Motor neuron (in vitro differentiated cells): ENCODE results near the gene TMEM14B. TPM values are rescaled to one million over a fixed set of nuclear protein-coding genes. Genes with fewer than 3 reads are reported as not detected.
"Not testable (repeated sequence)": the region's sequence is repeated elsewhere in the genome, so short reads cannot be mapped to it uniquely, and the experiment has no call there.

ENCODE experiments used
- ATAC-seq, 8 experiments: fragments of 200-7000 bp; cut with Tn5 transposase; replicated peaks in 6 of 8; 2 replicates each; pipeline ENCODE4 v1.8.0; 2021; ENCODE audit warnings: mild to moderate bottlenecking in 8 of 8, moderate library complexity in 8 of 8
- H3K27ac ChIP-seq, 2 donors: fragments of 250-450 bp; sonication (Bioruptor Pico); 2 replicates each; pipeline ENCODE4 v1.9.0; 2021; ENCODE audit warnings: antibody characterized with exemption in 2 of 2, mild to moderate bottlenecking in 2 of 2, moderate library complexity in 1 of 2
- H3K4me1 ChIP-seq, 2 donors: fragments of 250-450 bp; sonication (Bioruptor Pico); replicated peaks in 1 of 2; 2 replicates each; pipeline ENCODE4 v1.6.1; 2021; ENCODE audit warnings: antibody characterized with exemption in 2 of 2, mild to moderate bottlenecking in 2 of 2, moderate library complexity in 1 of 2
- H3K4me3 ChIP-seq, 5 donors: fragments of 250-450 bp; sonication (Bioruptor Pico); 2 replicates each; pipeline ENCODE4 v1.9.0; 2021; ENCODE audit warnings: antibody characterized with exemption in 5 of 5, mild to moderate bottlenecking in 5 of 5, moderate library complexity in 4 of 5
- WGBS, 10 experiments: fragments of 450-650 bp; shearing (Covaris generic); methylation state at CpG; one replicate each; pipeline ENCODE4 v1.0.0; 2022; 5-methylcytosine and 5-hydroxymethylcytosine counted together
- in situ Hi-C, 9 experiments: fragments of 400-800 bp; cut with MboI; loops; one replicate each; pipeline ENCODE4 v1.15.0; 2021; ENCODE audit warnings: low sequenced_read_pairs in 9 of 9, low pct_unique_long_range_greater_than_20kb in 2 of 9; ENCODE audit not compliant: unreplicated experiment in 9 of 9
- total RNA-seq, 8 experiments: library from RNA; unstranded; fragments of 300-600 nt; gene quantifications; 2 replicates each; pipeline versions ENCODE4 v1.2.3 to v1.2.4, GENCODE V29; 2022

Gene TMEM14B
- total RNA-seq, result 100 to 1,000 TPM in 4 of 8 experiments, 10 to 100 TPM in 4; 63.6 to 133 (median 99.1) TPM

DNA sequence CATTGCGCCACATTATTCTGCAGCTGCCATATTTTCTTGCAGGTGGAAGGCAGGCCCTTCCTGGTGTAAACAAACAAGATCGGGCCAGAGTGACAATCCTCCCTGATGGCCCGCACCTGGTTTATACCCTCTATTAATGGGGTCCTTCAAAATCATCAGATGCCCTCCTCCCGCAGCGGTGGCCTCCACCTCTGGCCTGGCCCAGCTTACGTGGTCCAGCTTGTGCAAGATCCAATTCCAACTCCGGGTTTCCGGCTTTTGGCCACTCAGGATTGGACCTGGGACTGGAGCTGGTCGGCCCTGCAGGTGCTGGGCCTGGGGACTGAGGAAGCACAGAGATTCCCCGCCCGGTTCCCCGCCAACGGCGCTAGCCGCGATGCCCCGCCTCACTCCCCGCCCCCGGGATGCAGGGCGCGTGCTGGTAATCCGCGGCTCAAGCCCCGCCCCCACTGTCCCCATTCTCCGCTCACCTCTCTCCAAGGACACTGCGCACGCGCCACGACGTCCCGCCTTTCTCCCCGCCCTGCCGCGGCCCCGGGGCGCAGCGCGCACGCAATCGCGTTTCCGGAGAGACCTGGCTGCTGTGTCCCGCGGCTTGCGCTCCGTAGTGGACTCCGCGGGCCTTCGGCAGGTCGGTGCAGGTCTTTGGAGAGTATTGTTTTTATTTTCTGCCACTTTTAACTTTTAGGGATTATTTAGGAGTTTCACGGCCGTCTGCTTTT, at the start of gene TMEM14B:
Gene TMEM14B, plus strand, starts transcription at position 555 of the 722 bp plus-strand sequence. CDS start 1,441 bp downstream, outside the sequence.
- in situ Hi-C loops, result no loop called here
- ATAC-seq, result peak; percentile 83 to 99 (median 98)
- peak within 1 kb of the TSS; percentile 49 to 75 (median 61) for H3K4me3 ChIP-seq
- peaks cover 18 to 24% of the 10 kb centered on the region in 2 donors for H3K4me1 ChIP-seq
- WGBS, 10 experiments, result 0 to 24% (median 16%) methylated on average over 1 to 18 of the region's 52 CpGs; no CpG with 5 or more reads in 4 of the 10 experiments
- peak within 1 kb of the TSS; percentile 85 to 89 for H3K27ac ChIP-seq

DNA sequence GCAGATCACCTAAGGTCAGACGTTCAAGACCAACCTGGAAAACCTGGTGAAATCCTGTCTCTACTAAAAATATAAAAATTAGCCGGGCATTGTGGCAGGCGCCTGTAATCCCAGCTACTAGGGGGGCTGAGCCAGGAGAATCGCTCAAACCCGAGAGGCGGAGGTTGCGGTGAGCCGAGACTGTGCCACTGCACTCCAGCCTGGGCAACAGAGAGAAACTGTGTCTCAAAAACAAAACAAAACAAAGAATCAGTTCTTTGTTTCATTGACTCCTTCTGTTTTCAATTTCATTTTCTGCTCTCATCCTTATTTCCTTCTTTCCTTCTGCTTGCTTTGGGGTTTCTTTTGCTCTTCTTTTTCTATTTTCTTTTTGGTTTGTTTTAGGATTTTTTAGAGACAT, 33.6 kb upstream of the TMEM14B start:
- Histone ChIP-seq H3K4me1 (no peaks in the 10 kb centered on the region), H3K27ac (no peak overlapping the region), H3K4me3 (no peak overlapping the region)
- in situ Hi-C loops, result no loop called here
- WGBS, 10 experiments, result 33 to 92% (median 80%) methylated on average over 1 to 8 of the region's 8 CpGs
- no peak for ATAC-seq

DNA sequence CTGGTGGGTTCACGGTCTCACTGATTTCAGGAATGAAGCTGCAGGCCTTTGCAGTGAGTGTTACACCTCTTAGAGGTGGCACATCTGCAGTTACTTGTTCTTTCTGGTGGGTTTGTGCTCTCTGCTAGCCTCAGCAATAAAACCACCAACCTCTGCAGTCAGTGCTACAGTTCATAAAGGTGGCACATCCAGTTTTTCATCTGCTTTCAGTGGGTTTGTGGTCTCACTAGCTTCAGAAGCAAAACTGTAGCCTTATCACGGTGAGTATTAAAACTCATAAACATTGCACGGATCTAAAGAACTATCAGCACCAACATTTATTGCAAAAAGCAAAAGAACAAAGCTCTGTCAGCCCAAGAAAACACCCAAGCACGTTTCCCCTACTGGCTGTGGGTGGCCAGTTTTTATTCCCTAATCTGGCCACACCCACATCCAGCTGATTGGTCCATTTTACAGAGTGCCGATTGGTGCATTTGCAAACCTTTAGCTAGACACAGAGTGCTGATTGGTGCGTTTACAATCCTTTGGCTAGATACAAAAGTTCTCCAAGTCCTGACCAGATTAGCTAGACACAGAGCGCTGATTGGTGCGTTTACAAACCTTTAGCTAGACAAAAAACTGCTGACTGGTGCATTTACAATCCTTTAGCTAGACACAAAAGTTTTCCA, 28.2 kb upstream of the TMEM14B start:
- in situ Hi-C loops, result no loop called here
- Histone ChIP-seq H3K27ac (no peak overlapping the region), H3K4me1 (peaks cover 14 to 16% of the 10 kb centered on the region in 2 donors), H3K4me3 (no peak overlapping the region)
- WGBS, 10 experiments, result 65 to 100% (median 81%) methylated on average over 1 to 7 of the region's 8 CpGs
- ATAC-seq, result peak in 2 of 8 experiments; percentile 1

DNA sequence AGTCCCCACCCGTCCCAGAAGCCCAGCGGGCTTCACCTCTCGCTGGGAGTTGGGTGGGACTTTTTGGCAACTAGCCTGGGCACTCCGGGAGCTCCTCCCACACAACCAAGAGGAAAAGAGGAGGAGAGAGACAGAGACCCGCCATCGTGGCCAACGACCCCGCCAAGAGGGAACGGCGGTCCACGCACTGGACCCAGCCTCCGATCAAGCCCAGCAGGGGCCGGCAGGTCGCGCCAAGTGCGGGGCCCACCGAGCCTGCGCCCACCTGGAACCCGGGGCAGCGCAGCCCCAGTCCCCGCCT, 27.7 kb upstream of the TMEM14B start:
- Histone ChIP-seq H3K4me1 (peaks cover 14 to 16% of the 10 kb centered on the region in 2 donors), H3K27ac (no peak overlapping the region), H3K4me3 (no peak overlapping the region)
- WGBS, 10 experiments, result 95% methylated on average over 4 of the region's 21 CpGs; no CpG with 5 or more reads in 9 of the 10 experiments
- in situ Hi-C loops, result no loop called here
- peak in 2 of 8 experiments; percentile 3 to 10 for ATAC-seq

DNA sequence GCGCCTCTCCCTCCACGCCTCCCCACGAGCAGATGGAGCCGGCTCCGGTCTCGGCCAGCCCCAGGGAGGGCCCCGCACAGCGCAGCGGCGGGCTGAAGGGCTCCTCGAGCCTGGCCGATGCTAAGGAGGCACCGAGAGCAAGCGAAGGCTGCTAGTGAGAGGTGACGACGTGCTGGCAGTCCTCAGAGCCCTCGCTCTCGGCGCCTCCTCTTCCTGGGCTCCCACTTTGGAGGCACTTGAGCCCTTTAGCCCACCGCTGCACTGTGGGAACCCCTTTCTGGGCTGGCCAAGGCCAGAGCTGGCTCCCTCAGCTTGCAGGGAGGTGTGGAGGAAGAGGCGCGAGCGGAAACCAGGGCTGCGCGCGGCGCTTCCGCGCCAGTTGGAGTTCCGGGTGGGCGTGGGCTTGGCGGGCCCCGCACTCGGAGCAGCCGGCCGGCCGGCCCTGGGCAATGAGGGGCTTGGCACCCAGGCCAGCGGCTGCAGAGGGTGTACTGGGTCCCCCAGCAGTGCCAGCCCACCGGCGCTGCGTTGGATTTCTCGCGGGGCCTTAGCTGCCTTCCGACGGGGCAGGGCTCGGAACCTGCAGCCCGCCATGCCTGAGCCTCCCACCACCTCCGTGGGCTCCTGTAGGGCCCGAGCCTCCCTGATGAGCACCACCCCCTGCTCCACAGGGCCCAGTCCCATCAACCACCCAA, 27.2 kb upstream of the TMEM14B start:
- WGBS, 10 experiments, result 0 to 100% (median 100%) methylated on average over 2 to 7 of the region's 49 CpGs; no CpG with 5 or more reads in 7 of the 10 experiments
- Histone ChIP-seq H3K4me1 (peaks cover 14 to 16% of the 10 kb centered on the region in 2 donors), H3K27ac (no peak overlapping the region), H3K4me3 (no peak overlapping the region)
- peak in 2 of 8 experiments; percentile 22 to 25 for ATAC-seq
- in situ Hi-C loops, result no loop called here

DNA sequence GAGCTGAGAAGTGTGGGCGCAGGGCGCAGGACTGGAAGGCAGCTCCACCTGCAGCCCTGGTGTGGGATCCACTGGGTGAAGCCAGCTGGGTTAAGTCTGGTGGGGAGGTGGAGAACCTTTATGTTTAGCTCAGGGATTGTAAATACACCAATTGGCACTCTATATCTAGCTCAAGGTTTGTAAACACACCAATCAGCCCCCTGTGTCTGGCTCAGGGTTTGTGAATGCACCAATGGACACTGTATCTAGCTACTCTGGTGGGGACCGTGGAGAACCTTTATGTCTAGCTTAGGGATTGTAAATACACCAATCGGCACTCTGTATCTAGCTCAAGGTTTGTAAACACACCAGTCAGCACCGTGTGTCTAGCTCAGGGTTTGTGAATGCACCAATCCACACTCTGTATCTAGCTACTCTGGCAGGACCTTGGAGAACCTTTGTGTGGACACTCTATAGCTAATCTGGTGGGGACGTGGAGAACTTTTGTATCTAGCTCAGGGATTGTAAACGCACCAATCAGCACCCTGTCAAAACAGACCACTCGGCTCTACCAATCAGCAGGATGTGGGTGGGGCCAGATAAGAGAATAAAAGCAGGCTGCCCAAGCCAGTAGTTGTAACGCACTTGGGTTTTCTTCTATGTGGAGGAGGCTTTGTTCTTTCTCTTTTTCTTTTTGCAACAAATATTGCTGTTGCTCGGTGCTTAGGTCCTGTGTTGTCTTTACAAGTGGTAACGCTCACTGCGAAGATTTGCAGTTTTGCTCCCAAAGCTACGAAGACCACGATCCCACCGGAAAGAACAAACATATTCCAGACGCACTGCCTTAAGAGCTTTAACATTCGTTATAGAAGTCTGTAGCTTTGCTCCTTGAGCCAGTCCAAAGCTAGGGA, 26.4 kb upstream of the TMEM14B start:
- H3K4me3 ChIP-seq, in situ Hi-C loops, ATAC-seq: not testable (repeated sequence)
- H3K27ac ChIP-seq, result peak overlapping the region in 1 of 2 donors; percentile 7
- WGBS, 10 experiments, result 60 to 100% (median 94%) methylated on average over 1 to 9 of the region's 17 CpGs; no CpG with 5 or more reads in 1 of the 10 experiments
- peaks cover 14 to 16% of the 10 kb centered on the region in 2 donors for H3K4me1 ChIP-seq

DNA sequence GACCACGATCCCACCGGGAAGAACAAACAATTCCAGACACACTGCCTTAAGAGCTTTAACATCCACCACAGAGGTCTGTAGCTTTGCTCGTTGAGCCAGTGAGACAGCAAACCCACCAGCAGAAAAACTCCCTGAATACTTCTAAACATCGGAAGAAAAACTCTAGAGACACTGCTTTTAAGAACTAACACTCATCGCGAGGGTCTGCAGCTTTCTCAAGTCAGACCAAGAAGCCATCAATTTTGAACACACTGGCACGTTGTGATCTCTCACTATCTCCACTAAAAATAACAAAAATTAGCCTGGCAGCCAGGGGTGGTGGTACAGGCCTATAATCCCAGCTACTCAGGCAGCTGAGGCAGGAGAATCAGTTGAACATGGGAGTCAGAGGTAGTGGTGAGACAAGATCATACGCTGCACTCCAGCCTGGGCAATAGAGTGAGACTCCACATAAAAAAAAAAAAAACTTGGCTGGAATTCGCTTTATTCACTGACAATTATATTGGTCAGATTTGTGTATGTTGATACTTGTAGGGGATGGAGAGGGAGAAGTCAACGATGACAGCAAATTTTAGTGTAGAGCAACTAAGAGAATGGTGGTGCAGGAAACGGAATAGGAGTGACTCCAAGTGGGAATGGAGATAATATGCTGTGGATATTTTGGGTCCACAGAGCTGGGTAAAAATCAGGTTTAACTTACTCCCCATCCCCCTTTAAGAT, 25.6 kb upstream of the TMEM14B start:
- in situ Hi-C loops, result no loop called here
- no peak for ATAC-seq
- peak overlapping the region; percentile 82 to 88 for H3K27ac ChIP-seq
- H3K4me1 ChIP-seq, result peaks cover 14 to 16% of the 10 kb centered on the region in 2 donors
- H3K4me3 ChIP-seq, result peak overlapping the region; percentile 55 to 77 (median 63)
- 65 to 100% (median 86%) methylated on average over 2 to 10 of the region's 11 CpGs; no CpG with 5 or more reads in 4 of the 10 experiments for WGBS, 10 experiments

DNA sequence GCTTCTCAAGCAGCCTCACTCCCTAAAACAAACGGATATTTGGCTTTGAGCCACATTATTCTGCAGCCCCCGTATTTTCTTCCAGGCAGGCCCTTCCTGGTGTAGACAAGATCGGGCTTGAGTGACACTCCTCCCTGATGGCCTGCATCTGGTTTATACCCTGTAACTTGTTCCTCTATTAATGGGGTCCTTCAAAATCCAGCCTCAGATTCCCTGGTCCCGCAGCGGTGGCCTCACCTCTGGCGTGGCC, 25.1 kb upstream of the TMEM14B start:
- peak overlapping the region; percentile 55 to 77 (median 63) for H3K4me3 ChIP-seq
- no peak for ATAC-seq
- in situ Hi-C loops, result no loop called here
- 0 to 33% (median 5%) methylated on average over 1 to 6 of the region's 6 CpGs; no CpG with 5 or more reads in 3 of the 10 experiments for WGBS, 10 experiments
- H3K4me1 ChIP-seq, result peaks cover 14 to 16% of the 10 kb centered on the region in 2 donors
- peak overlapping the region; percentile 82 to 88 for H3K27ac ChIP-seq

DNA sequence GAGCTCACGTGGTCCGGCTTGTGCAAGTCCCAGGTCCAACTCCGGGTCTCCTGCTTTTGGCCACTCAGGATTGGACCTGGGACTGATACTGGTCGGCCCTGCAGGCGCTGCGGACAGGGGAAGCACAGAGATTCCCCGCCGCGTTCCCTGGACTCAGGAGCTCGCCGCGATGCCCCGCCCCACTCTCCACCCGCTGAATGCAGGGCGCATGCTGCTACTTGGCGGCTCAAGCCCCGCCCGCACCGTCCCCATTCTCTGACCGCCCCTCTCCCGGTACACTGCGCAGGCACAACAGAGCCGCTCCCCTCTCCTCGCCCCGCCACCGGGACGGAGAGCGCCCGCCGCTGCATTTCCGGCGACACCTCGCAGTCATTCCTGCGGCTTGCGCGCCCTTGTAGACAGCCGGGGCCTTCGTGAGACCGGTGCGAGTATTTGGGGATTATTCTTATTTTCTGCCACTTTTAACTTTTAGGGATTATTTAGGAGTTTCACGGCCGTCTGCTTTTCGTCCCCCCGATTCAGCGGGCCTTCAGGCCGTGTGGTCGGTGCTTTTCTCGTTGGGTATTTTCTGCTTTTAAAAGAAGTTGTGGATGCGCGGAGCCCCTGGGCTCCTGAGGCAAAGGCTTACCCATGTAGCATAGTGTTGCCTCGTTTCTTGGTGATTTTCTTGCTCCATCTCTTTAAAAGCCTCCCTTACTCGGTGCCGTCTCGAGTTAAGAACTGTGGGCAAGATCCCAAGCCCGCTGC, 24.6 kb upstream of the TMEM14B start, which contains the start of gene TMEM14C:
Gene TMEM14C, plus strand, starts transcription at position 251 of the 747 bp plus-strand sequence. CDS start 1,544 bp downstream, outside the sequence.
- in situ Hi-C loops, result no loop called here
- Histone ChIP-seq H3K27ac (peak within 1 kb of the TSS; percentile 82 to 88), H3K4me3 (peak within 1 kb of the TSS; percentile 55 to 77 (median 63)), H3K4me1 (peaks cover 14 to 16% of the 10 kb centered on the region in 2 donors)
- WGBS, 10 experiments, result 0 to 3% (median 0%) methylated on average over 1 to 10 of the region's 55 CpGs; no CpG with 5 or more reads in 3 of the 10 experiments
- peak; percentile 86 to 99 (median 96) for ATAC-seq

DNA sequence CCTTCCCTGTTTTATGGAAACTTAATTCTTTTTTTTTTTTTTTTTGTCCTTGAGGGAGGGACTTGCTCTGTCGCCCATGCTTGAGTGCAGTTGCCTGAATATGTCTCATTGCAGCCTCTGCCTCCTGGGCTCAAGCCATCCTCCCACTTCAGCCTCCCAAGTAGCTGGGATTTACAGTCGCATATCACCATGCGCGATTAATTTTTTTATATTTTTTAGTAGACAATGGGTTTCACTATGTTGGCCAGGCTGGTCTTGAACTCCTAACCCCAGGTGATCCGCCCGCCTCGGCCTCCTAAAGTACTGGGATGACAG, 24.1 kb upstream of the TMEM14B start:
- in situ Hi-C loops, result no loop called here
- Histone ChIP-seq H3K4me1 (peaks cover 14 to 16% of the 10 kb centered on the region in 2 donors), H3K27ac (peak overlapping the region; percentile 67 to 80), H3K4me3 (peak overlapping the region; percentile 55 to 77 (median 63))
- WGBS, 10 experiments, result 0 to 55% (median 12%) methylated on average over 1 to 7 of the region's 7 CpGs; no CpG with 5 or more reads in 2 of the 10 experiments
- no peak for ATAC-seq

DNA sequence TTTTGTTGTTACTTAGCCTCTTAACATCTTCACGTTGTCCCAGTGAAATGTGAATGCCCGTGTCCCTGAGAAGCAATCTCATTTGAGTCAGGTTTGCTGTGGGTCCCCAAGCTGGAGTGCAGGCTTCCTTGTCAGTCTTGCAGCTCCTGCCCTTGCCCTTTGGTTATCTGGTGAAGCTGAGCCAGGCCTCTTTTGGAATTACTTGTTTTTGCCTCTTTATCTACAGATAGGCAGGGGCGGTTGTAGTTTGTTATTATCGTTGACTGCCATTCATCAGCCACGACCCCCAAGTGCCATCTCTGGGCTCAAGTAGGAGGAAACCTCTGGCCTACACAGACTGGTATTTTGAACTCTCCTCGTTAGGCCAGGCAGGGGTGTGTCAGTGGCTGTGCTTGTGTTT, 22.6 kb upstream of the TMEM14B start:
- in situ Hi-C loops, result no loop called here
- WGBS, 10 experiments, result 72 to 100% (median 82%) methylated on average over 2 to 5 of the region's 6 CpGs; no CpG with 5 or more reads in 3 of the 10 experiments
- no peak overlapping the region for H3K27ac ChIP-seq
- H3K4me3 ChIP-seq, result no peak overlapping the region
- peaks cover 14 to 16% of the 10 kb centered on the region in 2 donors for H3K4me1 ChIP-seq
- no peak for ATAC-seq
